Adrenal gland (tissue), 5 donors: ENCODE results near the gene EPB41L2.

Experiments
- CTCF ChIP-seq, 6 experiments: fragments of 450-650 bp in 4 of 6; fragments of 200-600 bp in 2 of 6; sonication (generic) in 1 of 6; IDR thresholded peaks; 1 replicate in 5 of 6; 2 replicates in 1 of 6; pipeline versions ENCODE4 v1.5.1 to v1.8.0; 2016 to 2021; ENCODE audit warnings: antibody characterized with exemption in 6 of 6, mild to moderate bottlenecking in 2 of 6, moderate library complexity in 1 of 6
- POLR2A ChIP-seq, 2 donors: fragments of 450-650 bp; IDR thresholded peaks; one replicate each; pipeline ENCODE4 v1.6.1; 2017; ENCODE audit warnings: antibody characterized with exemption in 2 of 2, mild to moderate bottlenecking in 2 of 2, moderate library complexity in 1 of 2
- donor health status: DM: no; HTN: no; CAD: no.

DNA sequence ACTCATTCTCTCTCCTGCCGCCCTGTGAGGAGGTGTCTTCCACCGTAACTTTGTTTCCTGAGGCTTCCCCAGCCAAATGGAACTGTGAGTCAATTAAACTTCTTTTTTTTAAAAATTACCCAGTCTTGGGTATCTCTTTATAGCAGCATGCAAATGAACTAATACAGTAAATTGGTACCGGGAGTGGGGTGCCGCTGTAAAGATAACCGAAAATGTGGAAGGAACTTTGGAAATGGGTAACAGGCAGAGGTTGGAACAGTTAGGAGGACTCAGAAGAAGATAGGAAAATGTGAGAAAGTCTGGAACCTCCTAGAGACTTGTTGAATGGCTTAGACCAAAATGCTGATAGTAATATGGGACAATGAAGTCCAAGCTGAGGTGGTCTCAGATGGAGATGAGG, 55.8 kb downstream of the EPB41L2 start:
- TF ChIP-seq CTCF (IDR thresholded peaks at IDR 0.05): no peak
- TF ChIP-seq POLR2A (IDR thresholded peaks at IDR 0.05): no peak
